ENCODE data around the gene FANCF. TPM values are rescaled to one million over a fixed set of nuclear protein-coding genes. Genes with fewer than 3 reads are reported as not detected.

Gene FANCF
- polyA plus RNA-seq, 1 experiment = 4.0 TPM

- H3K27me3 ChIP-seq (ENCODE audit: control insufficient read depth, insufficient read depth, low read length) = no peaks in the 10 kb centered on the region
- CTCF ChIA-PET = no interaction called here
- POLR2A ChIA-PET = no interaction called here
- no peak overlapping the region for H3K4me3 ChIP-seq (ENCODE audit: low read depth, low read length)
- no peak for TF ChIP-seq CTCF (IDR thresholded peaks at IDR 0.05; ENCODE audit: insufficient read depth, low read depth, low read length)
- no peaks in the 10 kb centered on the region for H3K36me3 ChIP-seq (ENCODE audit: control insufficient read depth, insufficient read depth, low read length)
- DNase-seq (ENCODE audit: low read depth) = no peak
These were observed 7.8 kb downstream of the FANCF start for GRCh38 chr11:22617868-22618267.

GRCh38 chr11:22603933-22604332 is 21.7 kb downstream of the FANCF start:
- Histone ChIP-seq H3K4me3 (ENCODE audit: low read depth, low read length) (no peak overlapping the region), H3K36me3 (ENCODE audit: control insufficient read depth, insufficient read depth, low read length) (no peaks in the 10 kb centered on the region), H3K27me3 (ENCODE audit: control insufficient read depth, insufficient read depth, low read length) (no peaks in the 10 kb centered on the region)
- DNase-seq (ENCODE audit: low read depth) = no peak
- CTCF ChIA-PET = interaction anchor here (0.9 kb wide), 1 partner anchor 55 kb away, joined by 3 read pairs; no protein-coding TSS in a partner anchor
- no peak for TF ChIP-seq CTCF (IDR thresholded peaks at IDR 0.05; ENCODE audit: insufficient read depth, low read depth, low read length)
- POLR2A ChIA-PET = no interaction called here

GRCh38 chr11:22602504-22602903 is 23.1 kb downstream of the FANCF start:
- no peaks in the 10 kb centered on the region for H3K27me3 ChIP-seq (ENCODE audit: control insufficient read depth, insufficient read depth, low read length)
- H3K4me3 ChIP-seq (ENCODE audit: low read depth, low read length) = no peak overlapping the region
- no peaks in the 10 kb centered on the region for H3K36me3 ChIP-seq (ENCODE audit: control insufficient read depth, insufficient read depth, low read length)
- no peak for TF ChIP-seq CTCF (IDR thresholded peaks at IDR 0.05; ENCODE audit: insufficient read depth, low read depth, low read length)
- CTCF ChIA-PET = no interaction called here
- no peak for DNase-seq (ENCODE audit: low read depth)
- POLR2A ChIA-PET = no interaction called here

- Histone ChIP-seq H3K27me3 (ENCODE audit: control insufficient read depth, insufficient read depth, low read length) (no peaks in the 10 kb centered on the region), H3K36me3 (ENCODE audit: control insufficient read depth, insufficient read depth, low read length) (no peaks in the 10 kb centered on the region), H3K4me3 (ENCODE audit: low read depth, low read length) (no peak overlapping the region)
- no peak for TF ChIP-seq CTCF (IDR thresholded peaks at IDR 0.05; ENCODE audit: insufficient read depth, low read depth, low read length)
- DNase-seq (ENCODE audit: low read depth) = no peak
- ChIA-PET POLR2A (no interaction called here), CTCF (no interaction called here)
These were observed 26.2 kb downstream of the FANCF start for GRCh38 chr11:22599458-22599857.

- CTCF ChIA-PET = no interaction called here
- no peak for DNase-seq (ENCODE audit: low read depth)
- POLR2A ChIA-PET = no interaction called here
- H3K36me3 ChIP-seq (ENCODE audit: control insufficient read depth, insufficient read depth, low read length) = no peaks in the 10 kb centered on the region
- no peak overlapping the region for H3K4me3 ChIP-seq (ENCODE audit: low read depth, low read length)
- TF ChIP-seq CTCF (IDR thresholded peaks at IDR 0.05; ENCODE audit: insufficient read depth, low read depth, low read length) = no peak
- no peaks in the 10 kb centered on the region for H3K27me3 ChIP-seq (ENCODE audit: control insufficient read depth, insufficient read depth, low read length)
These were observed 28.6 kb downstream of the FANCF start for GRCh38 chr11:22597062-22597461.
